K562 treated with DMSO at 1 percent for 4 hours (cell line): Measurements from ENCODE around the gene TRERF1. TPM values are rescaled to one million over a fixed set of nuclear protein-coding genes. Genes with fewer than 3 reads are reported as not detected.

ENCODE experiments used
- total RNA-seq: library from RNA; unstranded; fragments of 300-600 nt; gene quantifications from 2 replicates; pipeline ENCODE4 v1.2.3, GENCODE V29; 2022; ENCODE audit not compliant: insufficient read depth

Gene TRERF1, protein sequence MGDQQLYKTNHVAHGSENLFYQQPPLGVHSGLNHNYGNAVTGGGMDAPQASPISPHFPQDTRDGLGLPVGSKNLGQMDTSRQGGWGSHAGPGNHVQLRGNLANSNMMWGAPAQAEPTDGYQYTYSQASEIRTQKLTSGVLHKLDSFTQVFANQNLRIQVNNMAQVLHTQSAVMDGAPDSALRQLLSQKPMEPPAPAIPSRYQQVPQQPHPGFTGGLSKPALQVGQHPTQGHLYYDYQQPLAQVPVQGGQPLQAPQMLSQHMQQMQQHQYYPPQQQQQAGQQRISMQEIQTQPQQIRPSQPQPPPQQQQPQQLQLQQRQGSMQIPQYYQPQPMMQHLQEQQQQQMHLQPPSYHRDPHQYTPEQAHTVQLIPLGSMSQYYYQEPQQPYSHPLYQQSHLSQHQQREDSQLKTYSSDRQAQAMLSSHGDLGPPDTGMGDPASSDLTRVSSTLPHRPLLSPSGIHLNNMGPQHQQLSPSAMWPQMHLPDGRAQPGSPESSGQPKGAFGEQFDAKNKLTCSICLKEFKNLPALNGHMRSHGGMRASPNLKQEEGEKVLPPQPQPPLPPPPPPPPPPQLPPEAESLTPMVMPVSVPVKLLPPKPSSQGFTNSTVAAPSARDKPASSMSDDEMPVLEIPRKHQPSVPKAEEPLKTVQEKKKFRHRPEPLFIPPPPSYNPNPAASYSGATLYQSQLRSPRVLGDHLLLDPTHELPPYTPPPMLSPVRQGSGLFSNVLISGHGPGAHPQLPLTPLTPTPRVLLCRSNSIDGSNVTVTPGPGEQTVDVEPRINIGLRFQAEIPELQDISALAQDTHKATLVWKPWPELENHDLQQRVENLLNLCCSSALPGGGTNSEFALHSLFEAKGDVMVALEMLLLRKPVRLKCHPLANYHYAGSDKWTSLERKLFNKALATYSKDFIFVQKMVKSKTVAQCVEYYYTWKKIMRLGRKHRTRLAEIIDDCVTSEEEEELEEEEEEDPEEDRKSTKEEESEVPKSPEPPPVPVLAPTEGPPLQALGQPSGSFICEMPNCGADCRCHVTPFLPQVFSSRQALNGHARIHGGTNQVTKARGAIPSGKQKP (N-terminal part only)
- 0.10 and 0.30 TPM in 2 replicates for total RNA-seq

DNA sequence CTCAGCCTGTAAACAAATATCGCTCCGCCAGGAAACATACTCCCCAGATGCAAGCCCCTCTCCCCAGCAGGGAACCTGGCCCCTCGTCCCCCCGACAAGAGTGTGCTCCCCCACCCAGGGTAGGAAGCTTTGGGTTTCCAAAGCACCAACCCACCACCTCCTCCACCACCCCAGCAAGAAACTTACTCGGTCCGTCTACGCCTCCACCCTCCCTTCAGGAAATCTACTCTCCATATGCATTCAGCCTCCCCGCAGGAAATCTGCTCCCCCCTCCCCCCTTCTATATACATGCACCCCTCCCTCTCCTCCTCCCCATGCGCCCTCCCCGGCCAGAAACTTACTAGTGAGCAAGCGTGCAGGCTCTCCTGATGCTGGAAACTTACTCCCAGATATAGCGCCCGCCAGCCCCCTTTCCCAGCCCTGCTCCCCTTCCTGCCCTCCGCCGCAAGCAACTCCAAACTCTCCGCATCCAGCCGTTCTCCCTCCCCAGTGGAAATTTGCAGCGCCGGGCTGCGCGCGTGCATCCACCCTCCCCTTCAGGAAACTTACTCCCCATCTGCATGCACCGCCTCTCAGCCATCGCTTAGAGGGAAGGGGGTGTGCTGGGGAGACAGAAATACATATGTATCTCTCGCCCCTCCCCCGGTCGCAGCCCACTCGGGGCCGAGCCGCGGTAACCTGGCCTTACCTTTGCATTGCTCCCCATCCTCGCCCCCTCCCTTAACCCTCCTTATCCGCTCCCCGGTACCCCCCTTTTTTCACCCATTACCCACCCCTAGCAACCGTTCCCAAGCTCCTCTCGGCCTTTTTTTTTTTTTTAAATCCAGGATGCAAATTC is at the start of gene TRERF1:
TRERF1 (minus strand) TSS at position 594 of the 838 bp plus-strand sequence. CDS start 182,336 bp downstream, outside the sequence.

DNA sequence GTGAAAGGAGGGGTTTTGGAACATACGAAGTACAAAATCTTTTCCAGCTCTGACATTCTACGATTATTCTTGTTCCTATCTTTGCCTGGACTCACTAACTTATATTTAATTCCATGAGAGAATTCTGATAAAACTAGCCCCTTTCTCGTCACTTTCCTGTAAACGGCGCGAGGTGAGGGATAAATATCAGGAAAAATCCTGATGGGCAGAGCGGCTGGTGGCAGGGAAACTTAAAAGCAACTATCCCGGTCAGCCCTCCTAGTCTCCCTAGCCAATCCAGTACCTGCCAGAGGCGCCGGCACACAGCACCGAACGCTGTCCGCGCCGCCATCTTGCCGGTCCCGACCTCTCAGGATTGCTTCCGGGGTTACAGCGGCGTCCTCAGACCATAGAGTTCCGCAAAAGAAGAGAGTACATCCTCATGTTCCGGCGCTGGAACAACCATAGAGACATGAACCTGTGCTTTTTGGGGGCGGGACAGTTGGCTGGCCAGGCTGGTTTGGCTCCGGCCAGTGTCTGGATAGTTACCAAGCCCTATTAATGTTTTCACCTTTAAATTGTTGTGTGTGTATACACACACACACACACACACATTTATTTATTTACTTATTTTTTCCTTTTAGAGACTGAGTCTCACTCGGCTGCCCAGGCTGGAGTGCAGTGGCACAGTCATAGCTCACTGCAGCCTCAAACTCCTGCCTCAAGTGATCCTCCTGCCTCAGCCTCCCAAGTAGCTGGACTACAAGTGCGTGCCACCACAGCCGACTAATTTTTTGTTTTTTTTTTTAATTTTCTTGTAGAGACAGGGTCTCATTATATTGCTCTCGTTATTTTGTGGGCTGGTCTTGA is 234.0 kb downstream of the TRERF1 start, which contains the start of gene MRPS10:
MRPS10 (minus strand) TSS at position 343 of the 849 bp plus-strand sequence; CDS start at position 331, 12 bp downstream.

Other genes starting within 250 kb of the TRERF1 start
- gene MRPS10, start 234.1 kb downstream of the TRERF1 start, total RNA-seq = 26.1 and 27.8 TPM in 2 replicates
- 11.9 and 16.3 TPM in 2 replicates for gene UBR2, start 112.1 kb upstream of the TRERF1 start, total RNA-seq